Brain microvascular endothelial cell (primary cell): ENCODE measurements around the gene NUP43.

Experiments used
- DNase-seq: peaks from one replicate; pipeline ENCODE4 v3.0.0-alpha.2; 2020
- H3K27ac ChIP-seq: fragments of 250-450 bp; sonication (Bioruptor Pico); 2 replicates; pipeline ENCODE4 v1.5.1; 2020; ENCODE audit warnings: mild to moderate bottlenecking, moderate library complexity
- H3K27me3 ChIP-seq: fragments of 250-450 bp; sonication (Bioruptor Pico); replicated peaks from 2 replicates; pipeline ENCODE4 v1.5.1; 2020; ENCODE audit warnings: mild to moderate bottlenecking
- H3K36me3 ChIP-seq: fragments of 250-450 bp; sonication (Bioruptor Pico); replicated peaks from 2 replicates; pipeline ENCODE4 v1.5.1; 2020; ENCODE audit warnings: mild to moderate bottlenecking
- H3K4me3 ChIP-seq: 2 replicates; pipeline ENCODE4 v1.5.1; 2011; ENCODE audit warnings: low read depth, mild to moderate bottlenecking, control low read depth, low read length, moderate library complexity
- in situ Hi-C: cut with HindIII; loops from 2 replicates; pipeline ENCODE4 v1.10.0; 2017; ENCODE audit warnings: low sequenced_read_pairs, low pct_ligation_motif_present
- TF ChIP-seq, protein P1 (sequence below): IDR thresholded peaks from 2 replicates; pipeline ENCODE4 v1.5.1; 2011; ENCODE audit warnings: low read depth, mild to moderate bottlenecking, moderate library complexity, low read length, control low read depth, inconsistent platforms; ENCODE audit errors: missing control alignments

NUP43 gene

DNA sequence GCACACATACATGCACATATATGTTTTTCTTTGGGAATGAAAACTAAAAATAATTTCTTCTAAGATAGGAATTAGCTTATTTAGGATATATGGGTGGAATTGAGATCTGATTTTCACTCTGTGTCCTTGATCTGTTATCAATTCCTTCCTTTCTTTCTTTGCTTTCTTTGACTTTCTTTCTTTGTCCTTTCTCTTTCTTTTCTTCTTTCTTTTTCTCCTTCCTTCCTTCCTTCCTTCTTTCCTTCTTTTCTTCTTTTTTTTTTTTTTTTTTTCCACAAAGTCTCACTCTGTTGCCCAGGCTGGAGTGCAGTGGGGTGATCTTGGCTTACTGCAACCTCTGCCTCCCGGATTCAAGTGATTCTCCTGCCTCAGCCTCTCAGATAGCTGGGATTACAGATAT lies 31.3 kb upstream of the NUP43 start:
- peaks cover 18% of the 10 kb centered on the region for H3K36me3 ChIP-seq
- TF ChIP-seq, protein P1, sequence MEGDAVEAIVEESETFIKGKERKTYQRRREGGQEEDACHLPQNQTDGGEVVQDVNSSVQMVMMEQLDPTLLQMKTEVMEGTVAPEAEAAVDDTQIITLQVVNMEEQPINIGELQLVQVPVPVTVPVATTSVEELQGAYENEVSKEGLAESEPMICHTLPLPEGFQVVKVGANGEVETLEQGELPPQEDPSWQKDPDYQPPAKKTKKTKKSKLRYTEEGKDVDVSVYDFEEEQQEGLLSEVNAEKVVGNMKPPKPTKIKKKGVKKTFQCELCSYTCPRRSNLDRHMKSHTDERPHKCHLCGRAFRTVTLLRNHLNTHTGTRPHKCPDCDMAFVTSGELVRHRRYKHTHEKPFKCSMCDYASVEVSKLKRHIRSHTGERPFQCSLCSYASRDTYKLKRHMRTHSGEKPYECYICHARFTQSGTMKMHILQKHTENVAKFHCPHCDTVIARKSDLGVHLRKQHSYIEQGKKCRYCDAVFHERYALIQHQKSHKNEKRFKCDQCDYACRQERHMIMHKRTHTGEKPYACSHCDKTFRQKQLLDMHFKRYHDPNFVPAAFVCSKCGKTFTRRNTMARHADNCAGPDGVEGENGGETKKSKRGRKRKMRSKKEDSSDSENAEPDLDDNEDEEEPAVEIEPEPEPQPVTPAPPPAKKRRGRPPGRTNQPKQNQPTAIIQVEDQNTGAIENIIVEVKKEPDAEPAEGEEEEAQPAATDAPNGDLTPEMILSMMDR = no peak
- DNase-seq = no peak
- H3K4me3 ChIP-seq = no peak overlapping the region
- H3K27ac ChIP-seq = no peak overlapping the region
- in situ Hi-C loops = no loop called here
- no peaks in the 10 kb centered on the region for H3K27me3 ChIP-seq

DNA sequence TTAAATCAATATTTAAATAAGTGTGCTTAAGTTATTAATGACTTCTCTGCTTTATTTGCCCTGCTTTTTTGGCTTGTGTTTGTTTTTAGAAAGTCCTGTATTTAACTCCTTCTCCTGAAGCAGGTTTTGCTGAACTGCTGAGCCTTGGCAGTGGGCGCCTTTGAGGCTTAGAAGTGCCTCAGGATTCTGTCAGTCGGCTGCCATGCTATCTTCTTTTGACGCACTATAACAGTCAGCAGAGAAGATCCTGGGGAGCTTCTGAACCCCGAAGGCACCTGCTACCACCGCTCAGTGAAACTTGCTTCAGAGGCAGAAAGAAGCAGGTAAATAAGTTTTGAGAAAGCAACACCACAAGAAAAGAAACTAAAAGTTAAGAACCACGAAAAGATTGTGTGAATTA lies 25.6 kb upstream of the NUP43 start:
- in situ Hi-C loops = no loop called here
- Histone ChIP-seq H3K27ac (no peak overlapping the region), H3K36me3 (peaks cover 27% of the 10 kb centered on the region), H3K27me3 (no peaks in the 10 kb centered on the region), H3K4me3 (no peak overlapping the region)
- TF ChIP-seq, protein P1 = no peak
- no peak for DNase-seq

DNA sequence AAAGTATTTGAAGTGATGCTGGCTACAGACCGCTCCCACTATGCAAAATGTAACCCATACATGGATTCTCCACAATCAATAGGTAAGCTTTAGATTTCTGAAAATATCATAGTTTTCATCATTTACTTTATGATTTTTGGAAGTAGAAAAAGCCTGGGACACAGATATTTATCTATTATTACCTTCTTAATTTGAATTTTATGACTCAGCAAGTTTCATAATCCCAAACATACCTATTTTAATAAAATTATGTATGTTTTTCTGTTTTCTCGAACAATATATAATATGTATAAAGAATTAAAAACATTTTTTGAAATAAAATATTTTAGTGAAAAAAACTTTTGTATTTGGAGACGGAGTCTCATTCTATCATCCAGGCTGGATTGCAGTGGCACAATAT lies 24.9 kb upstream of the NUP43 start:
- DNase-seq = no peak
- no peak overlapping the region for H3K27ac ChIP-seq
- H3K27me3 ChIP-seq = no peaks in the 10 kb centered on the region
- H3K4me3 ChIP-seq = no peak overlapping the region
- TF ChIP-seq, protein P1 = no peak
- in situ Hi-C loops = no loop called here
- peaks cover 22% of the 10 kb centered on the region for H3K36me3 ChIP-seq

DNA sequence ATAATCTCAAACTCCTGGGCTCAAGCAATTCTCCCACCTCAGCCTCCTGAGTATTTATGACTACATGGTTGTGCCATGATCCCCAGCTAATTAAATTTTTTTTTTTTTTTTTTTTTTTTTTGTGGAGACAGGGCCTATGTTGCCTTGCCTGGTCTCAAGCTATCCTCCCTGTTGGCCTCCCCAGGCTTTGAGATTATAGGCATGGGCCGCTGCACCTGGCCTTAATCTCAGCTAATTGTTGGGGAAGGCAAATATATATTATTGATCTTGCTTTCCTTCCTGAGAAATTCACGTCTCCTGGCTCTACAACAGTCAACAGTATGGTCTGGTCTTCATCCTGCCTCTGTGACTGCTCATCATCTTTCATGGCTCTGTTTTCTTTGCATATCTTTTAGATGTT lies 23.3 kb upstream of the NUP43 start:
- no peak overlapping the region for H3K27ac ChIP-seq
- H3K4me3 ChIP-seq = no peak overlapping the region
- TF ChIP-seq, protein P1 = no peak
- no peak for DNase-seq
- H3K27me3 ChIP-seq = no peaks in the 10 kb centered on the region
- H3K36me3 ChIP-seq = peaks cover 18% of the 10 kb centered on the region
- in situ Hi-C loops = no loop called here

DNA sequence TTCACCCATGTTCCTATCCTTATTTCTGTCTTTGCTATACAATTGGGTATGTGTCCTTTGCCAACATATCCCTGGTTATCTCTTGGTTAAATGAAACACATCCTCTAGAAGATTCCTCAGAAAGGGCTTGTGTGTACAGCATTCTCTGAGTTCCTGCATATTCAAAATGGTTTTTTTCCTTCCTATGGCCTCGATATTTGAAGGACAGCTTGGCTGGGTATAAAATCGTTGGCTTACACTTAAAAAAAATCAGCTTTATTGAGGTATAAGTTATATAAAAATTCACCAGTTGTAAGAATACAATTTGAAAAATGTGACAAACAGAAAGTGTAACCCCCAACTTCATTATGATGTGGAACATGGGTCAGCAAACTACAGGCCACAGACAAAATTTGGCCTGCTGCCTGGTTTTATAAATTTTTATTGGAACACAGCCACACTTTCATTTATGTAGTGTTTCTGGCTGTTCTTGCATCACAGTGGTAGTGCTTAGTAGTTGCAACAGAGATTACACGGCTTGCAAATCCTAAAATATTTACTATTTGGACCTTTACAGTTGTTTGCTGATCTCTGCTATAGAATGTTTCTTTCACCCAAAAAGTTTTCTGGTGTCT lies 19.9 kb upstream of the NUP43 start:
- TF ChIP-seq, protein P1 = no peak
- DNase-seq = peak; percentile 97
- Histone ChIP-seq H3K27ac (peak overlapping the region; percentile 82), H3K27me3 (no peaks in the 10 kb centered on the region), H3K4me3 (no peak overlapping the region), H3K36me3 (peaks cover 2% of the 10 kb centered on the region)
- in situ Hi-C loops = no loop called here

DNA sequence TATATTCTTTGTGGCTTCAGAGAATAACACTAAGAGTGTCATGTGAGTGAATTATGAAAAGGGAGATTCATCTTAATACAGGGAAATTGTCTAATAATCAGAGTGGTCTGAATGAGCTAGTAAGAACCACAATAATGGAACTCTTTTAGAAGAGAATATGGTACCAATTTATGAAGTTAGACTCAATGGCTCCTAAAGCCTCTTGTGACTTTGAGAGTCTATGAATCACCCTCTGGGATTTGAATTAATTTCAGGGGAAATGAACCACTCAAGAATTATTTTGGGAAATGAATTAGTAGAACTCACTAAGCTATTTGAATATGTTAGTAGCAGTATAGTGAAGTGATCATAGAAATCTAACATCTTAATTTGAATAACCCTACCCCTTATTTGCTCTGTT lies 17.5 kb upstream of the NUP43 start:
- no peak overlapping the region for H3K4me3 ChIP-seq
- no peaks in the 10 kb centered on the region for H3K27me3 ChIP-seq
- DNase-seq = no peak
- H3K36me3 ChIP-seq = peaks cover 13% of the 10 kb centered on the region
- TF ChIP-seq, protein P1 = no peak
- no peak overlapping the region for H3K27ac ChIP-seq
- in situ Hi-C loops = no loop called here
